Measurements from ENCODE around the gene FIGN.

Gene FIGN

DNA sequence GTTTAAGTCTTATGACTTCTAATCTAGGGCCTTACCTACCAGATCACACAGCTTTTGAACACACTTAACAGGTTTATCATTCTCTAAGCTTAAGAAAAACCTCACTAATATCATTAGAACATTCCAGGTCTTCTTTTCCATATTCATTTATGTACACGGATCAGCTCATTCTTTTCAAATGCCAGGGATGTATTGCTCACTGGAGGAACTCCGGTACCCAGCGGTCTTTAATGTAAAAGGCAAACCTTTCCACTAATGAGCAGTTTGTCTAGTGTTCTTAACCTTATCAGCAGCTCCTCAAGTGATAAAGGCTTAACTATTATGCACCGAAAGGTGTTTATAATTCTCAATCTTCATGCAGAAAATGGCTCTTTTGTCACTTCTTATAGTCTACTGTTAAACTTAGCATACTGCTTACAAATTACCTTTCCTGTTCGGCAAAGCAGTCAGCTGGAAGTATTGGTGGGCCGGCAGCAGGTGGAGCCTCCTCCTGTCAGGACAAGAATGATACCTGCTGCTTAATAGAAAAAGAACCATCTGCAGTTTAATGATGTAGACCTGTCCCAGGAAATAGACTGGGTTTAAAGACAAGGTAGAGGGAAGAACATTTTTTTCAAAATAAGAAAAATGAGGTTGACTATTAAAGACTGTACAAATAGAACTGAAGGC, 142.7 kb downstream of the FIGN start:
- Histone ChIP-seq H3K14ac (ENCODE audit: low read length) (no peak overlapping the region), H3K79me1 (ENCODE audit: low read length) (no peaks in the 10 kb centered on the region), H4K12ac (ENCODE audit: low read depth, low read length) (no peak overlapping the region), H2BK120ac (ENCODE audit: insufficient read depth, low read length, poor library complexity) (no peak overlapping the region), H3K9me3 (ENCODE audit: insufficient read depth, low read depth, low read length) (no peaks in the 10 kb centered on the region), H3K4me3 (ENCODE audit: low read depth, low read length) (no peak overlapping the region), H3K9ac (ENCODE audit: low read length) (no peak overlapping the region), H3K23ac (ENCODE audit: low read length) (no peak overlapping the region), H3K79me2 (ENCODE audit: control insufficient read depth, insufficient read depth, low read length, poor library complexity) (no peaks in the 10 kb centered on the region), H3K4me2 (ENCODE audit: low read length) (no peak overlapping the region), H4K91ac (ENCODE audit: low read depth, low read length) (no peak overlapping the region), H2BK12ac (ENCODE audit: low read length) (no peak overlapping the region), H2AK5ac (ENCODE audit: low read length) (no peak overlapping the region), H3K4ac (ENCODE audit: low read depth, low read length) (no peak overlapping the region), H2BK5ac (ENCODE audit: low read depth, low read length, poor library complexity) (no peak overlapping the region), H3K36me3 (ENCODE audit: control insufficient read depth in 1 of 2, insufficient read depth in 2 of 2, low read length in 2 of 2) (no peaks in the 10 kb centered on the region), H3K27ac (ENCODE audit: low read depth, low read length) (no peak overlapping the region), H2AFZ (ENCODE audit: insufficient read depth, low read length, poor library complexity) (no peak overlapping the region), H4K8ac (ENCODE audit: low read depth, low read length) (no peak overlapping the region), H3K27me3 (ENCODE audit: insufficient read depth, low read length) (no peaks in the 10 kb centered on the region), H3K4me1 (ENCODE audit: control insufficient read depth in 1 of 2, insufficient read depth in 2 of 2, low read length in 2 of 2) (no peaks in the 10 kb centered on the region), H3K18ac (ENCODE audit: low read length) (no peak overlapping the region)
- no CpG with 5 or more reads among the region's 6 CpGs for WGBS (ENCODE audit: extremely low coverage, insufficient coverage, insufficient read length)
- no peak for DNase-seq

DNA sequence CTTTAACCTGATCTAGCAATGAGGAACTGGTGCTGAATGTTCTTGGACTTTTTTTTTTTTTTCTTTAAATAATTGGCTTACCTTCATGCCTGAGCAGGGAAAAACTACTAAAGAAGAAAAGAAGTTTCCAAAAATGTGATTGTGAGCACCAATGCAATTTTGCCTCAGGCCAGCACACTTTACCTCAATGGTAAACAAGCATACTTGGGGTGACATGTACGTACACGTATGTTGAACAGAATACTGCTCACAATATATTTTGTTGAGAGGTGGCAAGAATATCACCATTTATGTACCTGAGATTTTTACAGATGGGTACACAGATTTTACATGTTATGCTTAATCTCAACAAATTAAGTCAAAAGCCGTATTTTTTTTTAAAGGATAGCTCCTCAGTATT, 144.3 kb downstream of the FIGN start:
- Histone ChIP-seq H3K18ac (ENCODE audit: low read length) (no peak overlapping the region), H3K4me3 (ENCODE audit: low read depth, low read length) (no peak overlapping the region), H3K9ac (ENCODE audit: low read length) (no peak overlapping the region), H3K14ac (ENCODE audit: low read length) (no peak overlapping the region), H2BK120ac (ENCODE audit: insufficient read depth, low read length, poor library complexity) (no peak overlapping the region), H2BK12ac (ENCODE audit: low read length) (no peak overlapping the region), H3K27ac (ENCODE audit: low read depth, low read length) (no peak overlapping the region), H2AK5ac (ENCODE audit: low read length) (no peak overlapping the region), H3K9me3 (ENCODE audit: insufficient read depth, low read depth, low read length) (no peaks in the 10 kb centered on the region), H3K27me3 (ENCODE audit: insufficient read depth, low read length) (no peaks in the 10 kb centered on the region), H2AFZ (ENCODE audit: insufficient read depth, low read length, poor library complexity) (no peak overlapping the region), H3K4me1 (ENCODE audit: control insufficient read depth in 1 of 2, insufficient read depth in 2 of 2, low read length in 2 of 2) (no peaks in the 10 kb centered on the region), H4K12ac (ENCODE audit: low read depth, low read length) (no peak overlapping the region), H3K79me2 (ENCODE audit: control insufficient read depth, insufficient read depth, low read length, poor library complexity) (no peaks in the 10 kb centered on the region), H3K4ac (ENCODE audit: low read depth, low read length) (no peak overlapping the region), H3K79me1 (ENCODE audit: low read length) (no peaks in the 10 kb centered on the region), H2BK5ac (ENCODE audit: low read depth, low read length, poor library complexity) (no peak overlapping the region), H4K91ac (ENCODE audit: low read depth, low read length) (no peak overlapping the region), H4K8ac (ENCODE audit: low read depth, low read length) (no peak overlapping the region), H3K4me2 (ENCODE audit: low read length) (no peak overlapping the region), H3K36me3 (ENCODE audit: control insufficient read depth in 1 of 2, insufficient read depth in 2 of 2, low read length in 2 of 2) (no peaks in the 10 kb centered on the region), H3K23ac (ENCODE audit: low read length) (no peak overlapping the region)
- WGBS (ENCODE audit: extremely low coverage, insufficient coverage, insufficient read length), result no CpG with 5 or more reads among the region's 3 CpGs
- no peak for DNase-seq

DNA sequence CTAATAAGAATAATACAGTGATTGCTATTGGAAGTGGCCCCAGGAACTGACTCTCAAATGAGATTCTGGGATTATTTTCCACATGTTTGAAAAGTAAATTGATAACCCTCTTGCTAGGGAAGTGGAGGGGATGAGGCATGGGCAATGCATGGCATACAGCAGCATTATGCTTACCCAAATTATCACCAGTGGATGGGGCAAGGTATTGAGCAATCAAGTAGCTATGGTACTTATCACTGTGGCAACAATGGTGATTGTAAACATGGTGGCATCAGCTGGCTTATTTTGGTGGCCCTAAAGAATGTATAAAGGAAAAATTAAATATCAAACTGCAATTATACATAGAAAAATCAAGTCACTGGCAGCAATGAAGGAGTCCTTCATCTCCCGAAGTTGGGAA, 155.1 kb downstream of the FIGN start:
- H2AFZ ChIP-seq (ENCODE audit: insufficient read depth, low read length, poor library complexity), result no peak overlapping the region
- no CpG with 5 or more reads among the region's 1 CpG for WGBS (ENCODE audit: extremely low coverage, insufficient coverage, insufficient read length)
- no peak for DNase-seq
- no peak overlapping the region for H2BK12ac ChIP-seq (ENCODE audit: low read length)
- H3K79me2 ChIP-seq (ENCODE audit: control insufficient read depth, insufficient read depth, low read length, poor library complexity), result no peaks in the 10 kb centered on the region
- no peak overlapping the region for H3K18ac ChIP-seq (ENCODE audit: low read length)
- no peaks in the 10 kb centered on the region for H3K79me1 ChIP-seq (ENCODE audit: low read length)
- H3K4ac ChIP-seq (ENCODE audit: low read depth, low read length), result no peak overlapping the region
- H3K27ac ChIP-seq (ENCODE audit: low read depth, low read length), result no peak overlapping the region
- no peak overlapping the region for H2AK5ac ChIP-seq (ENCODE audit: low read length)
- no peaks in the 10 kb centered on the region for H3K27me3 ChIP-seq (ENCODE audit: insufficient read depth, low read length)
- H3K14ac ChIP-seq (ENCODE audit: low read length), result no peak overlapping the region
- H2BK5ac ChIP-seq (ENCODE audit: low read depth, low read length, poor library complexity), result no peak overlapping the region
- H4K8ac ChIP-seq (ENCODE audit: low read depth, low read length), result no peak overlapping the region
- no peak overlapping the region for H3K9ac ChIP-seq (ENCODE audit: low read length)
- H3K23ac ChIP-seq (ENCODE audit: low read length), result no peak overlapping the region
- no peaks in the 10 kb centered on the region for H3K36me3 ChIP-seq (ENCODE audit: control insufficient read depth in 1 of 2, insufficient read depth in 2 of 2, low read length in 2 of 2)
- H4K91ac ChIP-seq (ENCODE audit: low read depth, low read length), result no peak overlapping the region
- H3K9me3 ChIP-seq (ENCODE audit: insufficient read depth, low read depth, low read length), result no peaks in the 10 kb centered on the region
- H2BK120ac ChIP-seq (ENCODE audit: insufficient read depth, low read length, poor library complexity), result no peak overlapping the region
- no peak overlapping the region for H3K4me3 ChIP-seq (ENCODE audit: low read depth, low read length)
- no peak overlapping the region for H4K12ac ChIP-seq (ENCODE audit: low read depth, low read length)
- H3K4me1 ChIP-seq (ENCODE audit: control insufficient read depth in 1 of 2, insufficient read depth in 2 of 2, low read length in 2 of 2), result no peaks in the 10 kb centered on the region
- no peak overlapping the region for H3K4me2 ChIP-seq (ENCODE audit: low read length)

DNA sequence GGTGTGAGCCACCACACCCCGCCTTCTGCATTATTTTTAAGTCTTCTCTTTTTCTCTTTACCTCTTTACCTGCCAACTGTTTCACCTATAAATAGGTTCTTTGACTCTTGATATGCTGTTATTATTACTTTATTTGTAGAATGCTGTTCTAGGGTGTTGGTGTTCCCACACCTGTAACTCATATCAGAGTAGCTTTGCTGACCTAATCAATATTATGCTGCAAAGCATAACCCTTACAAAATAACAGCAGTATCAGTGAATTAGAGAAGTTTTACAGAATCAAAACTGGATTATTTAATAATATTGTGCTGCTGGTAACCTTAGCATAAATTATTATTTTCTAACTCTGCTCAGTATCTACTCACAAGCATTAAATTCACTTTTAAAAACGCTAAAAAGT, 161.5 kb downstream of the FIGN start:
- H3K79me1 ChIP-seq (ENCODE audit: low read length), result no peaks in the 10 kb centered on the region
- no peak overlapping the region for H3K18ac ChIP-seq (ENCODE audit: low read length)
- H2BK120ac ChIP-seq (ENCODE audit: insufficient read depth, low read length, poor library complexity), result no peak overlapping the region
- H2BK5ac ChIP-seq (ENCODE audit: low read depth, low read length, poor library complexity), result no peak overlapping the region
- H3K9me3 ChIP-seq (ENCODE audit: insufficient read depth, low read depth, low read length), result no peaks in the 10 kb centered on the region
- H3K79me2 ChIP-seq (ENCODE audit: control insufficient read depth, insufficient read depth, low read length, poor library complexity), result no peaks in the 10 kb centered on the region
- no CpG with 5 or more reads among the region's 2 CpGs for WGBS (ENCODE audit: extremely low coverage, insufficient coverage, insufficient read length)
- H3K9ac ChIP-seq (ENCODE audit: low read length), result no peak overlapping the region
- no peak overlapping the region for H3K4ac ChIP-seq (ENCODE audit: low read depth, low read length)
- no peak overlapping the region for H2AFZ ChIP-seq (ENCODE audit: insufficient read depth, low read length, poor library complexity)
- no peak overlapping the region for H4K12ac ChIP-seq (ENCODE audit: low read depth, low read length)
- no peak overlapping the region for H3K27ac ChIP-seq (ENCODE audit: low read depth, low read length)
- no peaks in the 10 kb centered on the region for H3K4me1 ChIP-seq (ENCODE audit: control insufficient read depth in 1 of 2, insufficient read depth in 2 of 2, low read length in 2 of 2)
- H4K8ac ChIP-seq (ENCODE audit: low read depth, low read length), result no peak overlapping the region
- no peak overlapping the region for H3K4me3 ChIP-seq (ENCODE audit: low read depth, low read length)
- H3K27me3 ChIP-seq (ENCODE audit: insufficient read depth, low read length), result no peaks in the 10 kb centered on the region
- no peak overlapping the region for H3K14ac ChIP-seq (ENCODE audit: low read length)
- no peak overlapping the region for H2AK5ac ChIP-seq (ENCODE audit: low read length)
- H2BK12ac ChIP-seq (ENCODE audit: low read length), result no peak overlapping the region
- H4K91ac ChIP-seq (ENCODE audit: low read depth, low read length), result no peak overlapping the region
- H3K36me3 ChIP-seq (ENCODE audit: control insufficient read depth in 1 of 2, insufficient read depth in 2 of 2, low read length in 2 of 2), result no peaks in the 10 kb centered on the region
- H3K4me2 ChIP-seq (ENCODE audit: low read length), result no peak overlapping the region
- DNase-seq, result no peak
- no peak overlapping the region for H3K23ac ChIP-seq (ENCODE audit: low read length)
